PC-3 (cell line): Measurements from ENCODE around the gene KCTD12. TPM values are rescaled to one million over a fixed set of nuclear protein-coding genes. Genes with fewer than 3 reads are reported as not detected.

ENCODE experiments used
- ATAC-seq: fragments of 200-7000 bp; cut with Tn5 transposase; 2 replicates; pipeline ENCODE4 v1.9.1; 2020; ENCODE audit warnings: mild to moderate bottlenecking, moderate library complexity
- BruUV-seq: library from RNA; stranded (reverse); fragments of 400-500 nt; replicated peaks from 2 replicates; lab custom pipeline; 2021; lab: Mats Ljungman, UMichigan
- CTCF ChIA-PET: fragments of 300-600 bp; sonication (Branson Sonifier 250); formaldehyde crosslinking; loops from one replicate; lab custom pipeline; 2022; ENCODE audit warnings: antibody characterized with exemption; lab: Charles Lee
- POLR2A ChIA-PET: fragments of 300-600 bp; sonication (Branson Sonifier 250); formaldehyde crosslinking; loops from one replicate; lab custom pipeline; 2022; ENCODE audit warnings: antibody characterized with exemption; ENCODE audit not compliant: unreplicated experiment; lab: Charles Lee
- DNase-seq: peaks from one replicate; pipeline ENCODE4 v3.0.0-alpha.2; 2015
- H2AFZ ChIP-seq: fragments of 300-600 bp; sonication (generic); 2 replicates; pipeline ENCODE4 v1.6.0; 2016; ENCODE audit warnings: antibody characterized with exemption, low read length
- H3F3A ChIP-seq: fragments of 300-600 bp; sonication (generic); one replicate; pipeline ENCODE4 v1.6.0; 2017; ENCODE audit warnings: antibody characterized with exemption, low read length, control low read depth, mild to moderate bottlenecking; ENCODE audit not compliant: unreplicated experiment
- H3K27ac ChIP-seq: fragments of 300-600 bp; sonication (generic); 2 replicates; pipeline ENCODE4 v1.5.1; 2016; ENCODE audit warnings: mild to moderate bottlenecking, low read length
- H3K27me3 ChIP-seq: fragments of 300-600 bp; sonication (generic); 2 replicates; pipeline ENCODE4 v1.6.1; 2016; ENCODE audit warnings: low read length, mixed read lengths
- H3K36me3 ChIP-seq: fragments of 300-600 bp; sonication (generic); 2 replicates; pipeline ENCODE4 v1.6.1; 2016; ENCODE audit warnings: low read depth, mixed run types, low read length, mixed read lengths
- H3K4me1 ChIP-seq: fragments of 300-600 bp; sonication (generic); 2 replicates; pipeline ENCODE4 v1.5.1; 2016; ENCODE audit warnings: low read length; ENCODE audit not compliant: insufficient read depth
- H3K4me2 ChIP-seq: fragments of 300-600 bp; sonication (generic); 2 replicates; pipeline ENCODE4 v1.6.0; 2016; ENCODE audit warnings: low read length
- H3K4me3 ChIP-seq: fragments of 300-600 bp; sonication (generic); 2 replicates; pipeline ENCODE4 v1.5.1; 2016; ENCODE audit warnings: mild to moderate bottlenecking, low read length, mixed read lengths
- H3K79me2 ChIP-seq: fragments of 300-600 bp; sonication (generic); 2 replicates; pipeline ENCODE4 v1.6.1; 2017; ENCODE audit warnings: low read length, mixed read lengths
- H3K9ac ChIP-seq: fragments of 300-600 bp; sonication (generic); 2 replicates; pipeline ENCODE4 v1.6.0; 2016; ENCODE audit warnings: mild to moderate bottlenecking, low read length
- H3K9me2 ChIP-seq: fragments of 300-600 bp; sonication (generic); replicated peaks from 2 replicates; pipeline ENCODE4 v1.6.1; 2016; ENCODE audit warnings: mixed run types, low read length, mixed read lengths
- H3K9me3 ChIP-seq: fragments of 300-600 bp; sonication (generic); 2 replicates; pipeline ENCODE4 v1.6.1; 2016; ENCODE audit warnings: low read length, mixed read lengths
- H4K20me1 ChIP-seq: fragments of 300-600 bp; sonication (generic); 2 replicates; pipeline ENCODE4 v1.6.1; 2016; ENCODE audit warnings: low read length, mixed read lengths
- CTCF ChIP-seq: fragments of 300-600 bp; sonication (generic); conservative IDR thresholded peaks from 2 replicates; pipeline ENCODE4 v1.5.1; 2017; ENCODE audit warnings: antibody characterized with exemption, low read depth, mild to moderate bottlenecking, low read length
- EZH2 ChIP-seq: fragments of 300-600 bp; sonication (generic); IDR thresholded peaks from one replicate; pipeline ENCODE4 v1.6.1; 2017; ENCODE audit warnings: antibody characterized with exemption, mild to moderate bottlenecking, low read length; ENCODE audit not compliant: unreplicated experiment
- EZH2phosphoT487 ChIP-seq: fragments of 300-600 bp; sonication (generic); IDR thresholded peaks from 2 replicates; pipeline ENCODE4 v1.6.1; 2018; ENCODE audit warnings: mild to moderate bottlenecking, antibody characterized with exemption, low read length, borderline replicate concordance
- intact Hi-C: fragments of 100-400 bp; cut with micrococcal nuclease; formaldehyde crosslinking; loops from 2 replicates; pipeline ENCODE4 v1.9.0; 2023
- total RNA-seq: library from RNA; depleted of rRNA; stranded (reverse); fragments of >200 nt; gene quantifications from 2 replicates; pipeline ENCODE4 v1.2.3, GENCODE V29; 2014

KCTD12 gene
- total RNA-seq, 1 experiment from 2014 or later = 7.0 TPM

GRCh38 chr13:76928456-76928855 is 42.3 kb upstream of the KCTD12 start:
- intact Hi-C loops = no loop called here
- Histone ChIP-seq H3K9ac (no peak overlapping the region), H3K27me3 (no peaks in the 10 kb centered on the region), H3K9me2 (no peaks in the 10 kb centered on the region), H3K4me1 (no peaks in the 10 kb centered on the region), H3K27ac (no peak overlapping the region), H3K36me3 (no peaks in the 10 kb centered on the region), H2AFZ (no peak overlapping the region), H3K4me3 (no peak overlapping the region), H3K4me2 (no peak overlapping the region), H3F3A (no peaks in the 10 kb centered on the region), H3K79me2 (no peaks in the 10 kb centered on the region), H4K20me1 (no peaks in the 10 kb centered on the region), H3K9me3 (no peaks in the 10 kb centered on the region)
- ChIA-PET CTCF (interaction anchor here (0.5 kb wide), 1 partner anchor 72 kb away, joined by 5 read pairs; no protein-coding TSS in a partner anchor), POLR2A (no interaction called here)
- BruUV-seq = no TSS peak
- ATAC-seq = no peak
- no peak for TF ChIP-seq EZH2
- TF ChIP-seq CTCF = no peak
- TF ChIP-seq EZH2phosphoT487 = no peak
- no peak for DNase-seq

- H3K79me2 ChIP-seq = no peaks in the 10 kb centered on the region
- DNase-seq (no peak), ATAC-seq (no peak)
- H3K27ac ChIP-seq = no peak overlapping the region
- intact Hi-C loops = no loop called here
- H3K9ac ChIP-seq = no peak overlapping the region
- H3K36me3 ChIP-seq = no peaks in the 10 kb centered on the region
- H3K27me3 ChIP-seq = no peaks in the 10 kb centered on the region
- POLR2A ChIA-PET = no interaction called here
- CTCF ChIA-PET = no interaction called here
- H3K4me3 ChIP-seq = no peak overlapping the region
- H3K9me2 ChIP-seq = no peaks in the 10 kb centered on the region
- BruUV-seq = no TSS peak
- no peak overlapping the region for H2AFZ ChIP-seq
- no peak for TF ChIP-seq EZH2phosphoT487
- TF ChIP-seq CTCF = no peak
- TF ChIP-seq EZH2 = no peak
- no peaks in the 10 kb centered on the region for H4K20me1 ChIP-seq
- H3K4me2 ChIP-seq = no peak overlapping the region
- no peaks in the 10 kb centered on the region for H3F3A ChIP-seq
- H3K9me3 ChIP-seq = no peaks in the 10 kb centered on the region
- no peaks in the 10 kb centered on the region for H3K4me1 ChIP-seq
Measured at GRCh38 chr13:76927955-76928354, 41.8 kb upstream of the KCTD12 start.

- CTCF ChIA-PET = no interaction called here
- H3K4me1 ChIP-seq = no peaks in the 10 kb centered on the region
- H3F3A ChIP-seq = no peaks in the 10 kb centered on the region
- no peak overlapping the region for H3K9ac ChIP-seq
- no peaks in the 10 kb centered on the region for H3K9me2 ChIP-seq
- no peaks in the 10 kb centered on the region for H3K79me2 ChIP-seq
- H4K20me1 ChIP-seq = no peaks in the 10 kb centered on the region
- H3K36me3 ChIP-seq = no peaks in the 10 kb centered on the region
- BruUV-seq = no TSS peak
- TF ChIP-seq EZH2phosphoT487 (no peak), CTCF (no peak), EZH2 (no peak)
- H3K4me2 ChIP-seq = no peak overlapping the region
- no peaks in the 10 kb centered on the region for H3K27me3 ChIP-seq
- no peak overlapping the region for H3K27ac ChIP-seq
- no peak overlapping the region for H3K4me3 ChIP-seq
- H3K9me3 ChIP-seq = no peaks in the 10 kb centered on the region
- ATAC-seq = no peak
- intact Hi-C loops = no loop called here
- no peak overlapping the region for H2AFZ ChIP-seq
- DNase-seq = peak; percentile 4
- POLR2A ChIA-PET = no interaction called here
Measured at GRCh38 chr13:76925115-76925514, 38.9 kb upstream of the KCTD12 start.
